Adrenal gland (tissue), 5 donors: ENCODE data around the gene TNFRSF14.
"Not testable (repeated sequence)": the region's sequence is repeated elsewhere in the genome, so short reads cannot be mapped to it uniquely, and the experiment has no call there.

Source experiments
- POLR2A ChIP-seq, 2 donors: fragments of 450-650 bp; IDR thresholded peaks; one replicate each; pipeline ENCODE4 v1.6.1; 2017; ENCODE audit warnings: antibody characterized with exemption in 2 of 2, mild to moderate bottlenecking in 2 of 2, moderate library complexity in 1 of 2
- TF ChIP-seq, protein P1 (sequence below), 6 experiments: fragments of 450-650 bp in 4 of 6; fragments of 200-600 bp in 2 of 6; sonication (generic) in 1 of 6; IDR thresholded peaks; 1 replicate in 5 of 6; 2 replicates in 1 of 6; pipeline versions ENCODE4 v1.5.1 to v1.8.0; 2016 to 2021; ENCODE audit warnings: antibody characterized with exemption in 6 of 6, mild to moderate bottlenecking in 2 of 6, moderate library complexity in 1 of 6
- donor health status: DM: no; HTN: no; CAD: no.

DNA sequence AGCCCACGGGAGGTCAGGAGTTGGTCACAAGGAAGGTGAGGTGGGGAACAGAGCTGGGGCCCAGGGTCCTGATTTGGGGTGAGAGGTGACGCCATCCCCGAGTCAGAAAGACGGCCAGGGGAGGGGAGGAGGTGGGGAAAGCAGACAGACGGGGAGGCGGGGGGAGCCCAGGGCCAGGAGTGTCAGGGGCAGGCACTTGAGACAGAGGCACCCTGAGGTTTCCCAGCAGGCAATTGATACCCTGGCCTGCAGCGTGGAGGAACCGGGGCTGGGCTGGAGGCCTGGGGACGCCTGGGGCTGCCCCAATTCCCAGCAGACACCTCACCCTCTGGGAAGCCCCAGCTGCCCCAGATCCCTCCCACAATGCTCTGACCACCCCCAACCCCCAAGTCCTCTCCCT, 3.1 kb upstream of the TNFRSF14 start:
- TF ChIP-seq, protein P1, sequence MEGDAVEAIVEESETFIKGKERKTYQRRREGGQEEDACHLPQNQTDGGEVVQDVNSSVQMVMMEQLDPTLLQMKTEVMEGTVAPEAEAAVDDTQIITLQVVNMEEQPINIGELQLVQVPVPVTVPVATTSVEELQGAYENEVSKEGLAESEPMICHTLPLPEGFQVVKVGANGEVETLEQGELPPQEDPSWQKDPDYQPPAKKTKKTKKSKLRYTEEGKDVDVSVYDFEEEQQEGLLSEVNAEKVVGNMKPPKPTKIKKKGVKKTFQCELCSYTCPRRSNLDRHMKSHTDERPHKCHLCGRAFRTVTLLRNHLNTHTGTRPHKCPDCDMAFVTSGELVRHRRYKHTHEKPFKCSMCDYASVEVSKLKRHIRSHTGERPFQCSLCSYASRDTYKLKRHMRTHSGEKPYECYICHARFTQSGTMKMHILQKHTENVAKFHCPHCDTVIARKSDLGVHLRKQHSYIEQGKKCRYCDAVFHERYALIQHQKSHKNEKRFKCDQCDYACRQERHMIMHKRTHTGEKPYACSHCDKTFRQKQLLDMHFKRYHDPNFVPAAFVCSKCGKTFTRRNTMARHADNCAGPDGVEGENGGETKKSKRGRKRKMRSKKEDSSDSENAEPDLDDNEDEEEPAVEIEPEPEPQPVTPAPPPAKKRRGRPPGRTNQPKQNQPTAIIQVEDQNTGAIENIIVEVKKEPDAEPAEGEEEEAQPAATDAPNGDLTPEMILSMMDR (IDR thresholded peaks at IDR 0.05) = not testable (repeated sequence)
- TF ChIP-seq POLR2A (IDR thresholded peaks at IDR 0.05) = not testable (repeated sequence)
